Measurements from ENCODE around the gene IL1RAP. TPM values are rescaled to one million over a fixed set of nuclear protein-coding genes. Genes with fewer than 3 reads are reported as not detected.

The IL1RAP gene
- total and polyA plus RNA-seq, 2 experiments from 2014 or later, result 3.6 to 5.0 TPM

GRCh38 chr3:190525634-190526033, 11.7 kb downstream of the IL1RAP start:
- peaks cover 14% of the 10 kb centered on the region; the same call in 2 of the 3 replicates for H3K4me1 Mint-ChIP-seq
- no peaks in the 10 kb centered on the region for H3K36me3 Mint-ChIP-seq (ENCODE audit: low read depth)
- no peak overlapping the region for H3K27ac Mint-ChIP-seq

More at GRCh38 chr3:190525634-190526033, 11.7 kb downstream of the IL1RAP start:
- ATAC-seq (no peak), DNase-seq (ENCODE audit: low spot score) (no peak)
- Histone ChIP-seq H3K36me3 (ENCODE audit: insufficient read depth) (no peaks in the 10 kb centered on the region), H3K4me2 (no peak overlapping the region), H3K4me1 (ENCODE audit: insufficient read depth) (0 out of 2 replicates have a peak, but pooled peaks cover 5% of the 10 kb centered on the region), H4K20me1 (replicated peaks; ENCODE audit: insufficient read depth) (no peaks in the 10 kb centered on the region), H3K79me2 (replicated peaks; ENCODE audit: insufficient read depth) (no peaks in the 10 kb centered on the region), H3F3A (replicated peaks; ENCODE audit: low read depth) (no peaks in the 10 kb centered on the region), H3K27me3 (ENCODE audit: insufficient read depth) (no peaks in the 10 kb centered on the region), H3K9me2 (ENCODE audit: insufficient read depth) (no peaks in the 10 kb centered on the region), H3K27ac (ENCODE audit: low read depth) (no peak overlapping the region), H2AFZ (no peak overlapping the region), H3K4me3 (no peak overlapping the region)
- Mint-ChIP-seq H3K9me3 (no peaks in the 10 kb centered on the region), H3K27me3 (ENCODE audit: insufficient read depth, low read depth, poor library complexity) (no peaks in the 10 kb centered on the region), H3K4me3 (no peak overlapping the region)
- TF ChIP-seq NANOG (IDR thresholded peaks at IDR 0.05; ENCODE audit: borderline replicate concordance) (no peak), STAT1 (IDR thresholded peaks at IDR 0.05; ENCODE audit: unreplicated experiment) (no peak), ZNF331 (CRISPR knock-in tag; IDR thresholded peaks at IDR 0.05; ENCODE audit: low read depth) (no peak), JUNB (IDR thresholded peaks at IDR 0.05; ENCODE audit: unreplicated experiment) (no peak), ZNF462 (CRISPR knock-in tag; IDR thresholded peaks at IDR 0.05) (no peak), CREB1 (CRISPR knock-in tag; IDR thresholded peaks at IDR 0.05; ENCODE audit: low read depth) (no peak), ETS1 (IDR thresholded peaks at IDR 0.05) (no peak), EZH2phosphoT487 (IDR thresholded peaks at IDR 0.05; ENCODE audit: unreplicated experiment) (no peak), POLR2AphosphoS5 (IDR thresholded peaks at IDR 0.05; ENCODE audit: low read depth) (no peak), CTCF (conservative IDR thresholded peaks at IDR 0.05; ENCODE audit: low read depth in 2 of 2) (no peak)
